ENCODE measurements around the gene CDKN2B-AS1.

CDKN2B-AS1 gene

GRCh38 chr9:21988056-21988990 is 6.3 kb upstream of the CDKN2B-AS1 start (continued):
- TF ChIP-seq ZNF514 (tag by site-specific recombination; IDR thresholded peaks at IDR 0.05) (no peak), PBX3 (CRISPR knock-in tag; IDR thresholded peaks at IDR 0.05) (no peak), ZSCAN5A (tag by site-specific recombination; IDR thresholded peaks at IDR 0.05) (no peak), TRIM28 (IDR thresholded peaks at IDR 0.05; ENCODE audit: borderline replicate concordance, low read length) (0 out of 2 replicates have a peak, but pooled peaks have one; percentile 17), TSHZ1 (tag by site-specific recombination; IDR thresholded peaks at IDR 0.05; ENCODE audit: borderline replicate concordance) (no peak), ZNF138 (tag by site-specific recombination; IDR thresholded peaks at IDR 0.05; ENCODE audit: borderline replicate concordance) (no peak), GLIS2 (tag by site-specific recombination; IDR thresholded peaks at IDR 0.05) (no peak), ZNF677 (tag by site-specific recombination; IDR thresholded peaks at IDR 0.05) (no peak), ZNF645 (tag by site-specific recombination; IDR thresholded peaks at IDR 0.05) (no peak), ZNF561 (tag by site-specific recombination; IDR thresholded peaks at IDR 0.05; ENCODE audit: borderline replicate concordance) (no peak), ZNF843 (tag by site-specific recombination; IDR thresholded peaks at IDR 0.05) (0 out of 2 replicates have a peak, but pooled peaks have one; percentile 25), ZNF311 (tag by site-specific recombination; IDR thresholded peaks at IDR 0.05; ENCODE audit: borderline replicate concordance) (no peak), ZBTB8A (tag by site-specific recombination; IDR thresholded peaks at IDR 0.05) (no peak), ZNF302 (tag by site-specific recombination; IDR thresholded peaks at IDR 0.05; ENCODE audit: low read depth) (no peak), PRDM4 (tag by site-specific recombination; IDR thresholded peaks at IDR 0.05) (peak; percentile 74; the same call in 1 of the 2 replicates), GLIS1 (tag by site-specific recombination; IDR thresholded peaks at IDR 0.05) (no peak), BCL11A (tag by site-specific recombination; IDR thresholded peaks at IDR 0.05; ENCODE audit: low read depth) (no peak), ZNF600 (tag by site-specific recombination; IDR thresholded peaks at IDR 0.05) (peak; percentile 25; the same call in 1 of the 2 replicates), PRDM1 (tag by site-specific recombination; IDR thresholded peaks at IDR 0.05) (peak; percentile 66), ZNF391 (tag by site-specific recombination; IDR thresholded peaks at IDR 0.05; ENCODE audit: borderline replicate concordance, low read depth) (no peak), ZNF639 (tag by site-specific recombination; IDR thresholded peaks at IDR 0.05) (no peak), ZNF324 (tag by site-specific recombination; IDR thresholded peaks at IDR 0.05) (no peak), ZNF549 (tag by site-specific recombination; IDR thresholded peaks at IDR 0.05) (no peak), ZSCAN23 (tag by site-specific recombination; IDR thresholded peaks at IDR 0.05) (no peak), PRDM6 (tag by site-specific recombination; IDR thresholded peaks at IDR 0.05) (peak; percentile 90), ZNF473 (tag by site-specific recombination; IDR thresholded peaks at IDR 0.05) (no peak)
